CD4-positive, alpha-beta T cell (primary cell): ENCODE measurements around the gene TBCA. TPM values are rescaled to one million over a fixed set of nuclear protein-coding genes. Genes with fewer than 3 reads are reported as not detected.

ENCODE experiments used
- ATAC-seq: fragments of 200-7000 bp; cut with Tn5 transposase; one replicate; pipeline ENCODE4 v1.10.0; 2022; ENCODE audit warnings: mild to moderate bottlenecking; ENCODE audit not compliant: poor library complexity
- CTCF ChIA-PET: fragments of 350-600 bp; sonication (Branson Sonifier 250); formaldehyde crosslinking; loops from one replicate; lab custom pipeline; 2021; ENCODE audit warnings: antibody characterized with exemption, inconsistent platforms; lab: Charles Lee
- POLR2A ChIA-PET: fragments of 350-600 bp; sonication (Branson Sonifier 250); formaldehyde crosslinking; loops from one replicate; lab custom pipeline; 2021; ENCODE audit warnings: antibody characterized with exemption, inconsistent platforms; lab: Charles Lee
- DNase-seq, 14 experiments: peaks; one replicate each; pipeline ENCODE4 v3.0.0-alpha.2; 2013 to 2020; ENCODE audit warnings: mixed read lengths in 2 of 14
- H3K27ac ChIP-seq, 2 donors: one replicate each; pipeline versions ENCODE4 v1.5.1 to v1.7.0; 2013; ENCODE audit warnings: low read length in 2 of 2, low read depth in 1 of 2, mild to moderate bottlenecking in 1 of 2
- H3K27me3 ChIP-seq, 2 experiments: 1 replicate in 1 of 2; 2 replicates in 1 of 2; pipeline versions ENCODE4 v1.6.1 to v1.7.0; 2013; ENCODE audit warnings: low read length in 2 of 2, control low read depth in 1 of 2, mild to moderate bottlenecking in 1 of 2, moderate library complexity in 1 of 2; ENCODE audit not compliant: insufficient read depth in 2 of 2, control insufficient read depth in 1 of 2
- H3K36me3 ChIP-seq: one replicate; pipeline ENCODE4 v1.6.1; 2013; ENCODE audit warnings: low read length, control low read depth; ENCODE audit not compliant: insufficient read depth
- H3K4me1 ChIP-seq: one replicate; pipeline ENCODE4 v1.6.1; 2013; ENCODE audit warnings: low read length, control low read depth; ENCODE audit not compliant: insufficient read depth
- H3K4me3 ChIP-seq: one replicate; pipeline ENCODE4 v1.5.1; 2013; ENCODE audit warnings: mild to moderate bottlenecking, low read length, moderate library complexity
- H3K9me3 ChIP-seq, 2 experiments: 1 replicate in 1 of 2; 2 replicates in 1 of 2; pipeline versions ENCODE4 v1.6.1 to v1.7.0; 2013; ENCODE audit warnings: low read length in 2 of 2, mild to moderate bottlenecking in 2 of 2, control low read depth in 1 of 2, moderate library complexity in 1 of 2; ENCODE audit not compliant: control insufficient read depth in 1 of 2, insufficient read depth in 1 of 2
- H3K27ac Mint-ChIP-seq: one replicate; pipeline ENCODE4 v1.8.0; 2020; ENCODE audit warnings: mixed read lengths
- H3K27me3 Mint-ChIP-seq: one replicate; pipeline ENCODE4 v1.8.0; 2021; ENCODE audit warnings: mixed read lengths
- H3K36me3 Mint-ChIP-seq: one replicate; pipeline ENCODE4 v1.8.0; 2021; ENCODE audit warnings: low read depth, mixed read lengths
- H3K4me1 Mint-ChIP-seq: one replicate; pipeline ENCODE4 v1.8.0; 2021; ENCODE audit warnings: low read depth, mixed read lengths
- H3K4me3 Mint-ChIP-seq: one replicate; pipeline ENCODE4 v1.8.0; 2020; ENCODE audit warnings: mild to moderate bottlenecking, mixed read lengths
- H3K9me3 Mint-ChIP-seq: one replicate; pipeline ENCODE4 v1.8.0; 2020; ENCODE audit warnings: mixed read lengths
- CTCF ChIP-seq: fragments of 200-600 bp; IDR thresholded peaks from one replicate; pipeline ENCODE4 v1.8.0; 2022; ENCODE audit warnings: antibody characterized with exemption, mild to moderate bottlenecking
- intact Hi-C, 2 experiments: fragments of 100-400 bp; cut with DNase I in 1 of 2; cut with micrococcal nuclease in 1 of 2; formaldehyde crosslinking; loops; one replicate each; pipeline versions ENCODE4 v1.15.1 to v1.9.0; 2023 to 2025; cut with DNase I, micrococcal nuclease
- total RNA-seq, 174 experiments: library from RNA in 2 of 174; stranded (reverse) in 2 of 174; gene quantifications; one replicate each; pipeline ENCODE4 v1.2.3 and lab custom pipeline; 2021 to 2026

The TBCA gene
- total RNA-seq, 2 experiments from 2014 or later = 72.0 to 72.9 TPM

- Mint-ChIP-seq H3K27ac (no peak overlapping the region), H3K36me3 (peaks cover 4% of the 10 kb centered on the region), H3K4me1 (no peaks in the 10 kb centered on the region), H3K4me3 (no peak overlapping the region), H3K27me3 (peaks cover 10% of the 10 kb centered on the region), H3K9me3 (no peaks in the 10 kb centered on the region)
- H3K4me1 ChIP-seq = no peaks in the 10 kb centered on the region
- DNase-seq (no peak), ATAC-seq (no peak)
- ChIA-PET POLR2A (no interaction called here), CTCF (no interaction called here)
- no peak overlapping the region for H3K4me3 ChIP-seq
- no peaks in the 10 kb centered on the region for H3K36me3 ChIP-seq
- intact Hi-C loops = no loop called here
- H3K27me3 ChIP-seq = no peaks in the 10 kb centered on the region
- no peak for TF ChIP-seq CTCF
- no peaks in the 10 kb centered on the region for H3K9me3 ChIP-seq
- H3K27ac ChIP-seq = no peak overlapping the region
Measured at GRCh38 chr5:77683171-77683732, 92.9 kb downstream of the TBCA start.

DNA sequence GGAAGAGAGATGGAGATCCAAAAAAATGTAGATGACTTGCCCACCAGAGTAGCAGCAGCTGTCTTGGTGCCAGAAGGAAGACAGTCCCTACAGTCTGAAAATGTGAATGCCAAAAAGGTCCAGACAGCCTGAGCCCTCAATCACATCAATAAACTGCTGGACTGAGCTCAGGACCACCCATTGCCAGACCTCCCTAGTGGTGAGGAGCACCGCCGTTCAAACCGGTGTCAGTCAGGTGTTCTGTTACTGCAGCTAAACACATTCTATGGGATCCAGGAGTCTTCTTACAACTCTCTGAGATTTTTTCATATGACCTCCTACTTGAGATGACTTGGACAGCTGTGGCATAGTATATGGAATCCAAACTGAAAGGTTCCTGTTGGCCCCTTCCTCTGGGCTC lies 105.6 kb downstream of the TBCA start:
- intact Hi-C loops = no loop called here
- H3K36me3 Mint-ChIP-seq = no peaks in the 10 kb centered on the region
- no peak overlapping the region for H3K27ac Mint-ChIP-seq
- no peak for TF ChIP-seq CTCF
- H3K27ac ChIP-seq = no peak overlapping the region
- H3K36me3 ChIP-seq = no peaks in the 10 kb centered on the region
- H3K4me3 Mint-ChIP-seq = no peak overlapping the region
- peaks cover 3% of the 10 kb centered on the region for H3K9me3 Mint-ChIP-seq
- H3K4me1 Mint-ChIP-seq = no peaks in the 10 kb centered on the region
- peaks cover 25% of the 10 kb centered on the region for H3K27me3 Mint-ChIP-seq
- peaks cover 0 to 4% of the 10 kb centered on the region in 2 experiments for H3K9me3 ChIP-seq
- ChIA-PET CTCF (no interaction called here), POLR2A (no interaction called here)
- peaks cover 0 to 6% of the 10 kb centered on the region in 2 experiments for H3K27me3 ChIP-seq
- DNase-seq (no peak), ATAC-seq (no peak)
- H3K4me3 ChIP-seq = no peak overlapping the region
- no peaks in the 10 kb centered on the region for H3K4me1 ChIP-seq

- H3K27ac ChIP-seq = no peak overlapping the region
- H3K27me3 ChIP-seq = peaks cover 0 to 6% of the 10 kb centered on the region in 2 experiments
- no peak overlapping the region for H3K4me3 Mint-ChIP-seq
- intact Hi-C loops = no loop called here
- no peaks in the 10 kb centered on the region for H3K9me3 Mint-ChIP-seq
- peaks cover 25% of the 10 kb centered on the region for H3K27me3 Mint-ChIP-seq
- CTCF ChIA-PET = no interaction called here
- no peak overlapping the region for H3K4me3 ChIP-seq
- no peaks in the 10 kb centered on the region for H3K36me3 ChIP-seq
- H3K9me3 ChIP-seq = peaks cover 0 to 4% of the 10 kb centered on the region in 2 experiments
- H3K4me1 ChIP-seq = no peaks in the 10 kb centered on the region
- POLR2A ChIA-PET = no interaction called here
- no peaks in the 10 kb centered on the region for H3K36me3 Mint-ChIP-seq
- H3K4me1 Mint-ChIP-seq = no peaks in the 10 kb centered on the region
- ATAC-seq (no peak), DNase-seq (no peak)
- TF ChIP-seq CTCF = no peak
- H3K27ac Mint-ChIP-seq = no peak overlapping the region
Measured at GRCh38 chr5:77669677-77670076, 106.5 kb downstream of the TBCA start.
